CD4-positive, alpha-beta T cell (primary cell): ENCODE data around the gene NPHP1. TPM values are rescaled to one million over a fixed set of nuclear protein-coding genes. Genes with fewer than 3 reads are reported as not detected.
"Not testable (repeated sequence)": the region's sequence is repeated elsewhere in the genome, so short reads cannot be mapped to it uniquely, and the experiment has no call there.

ENCODE experiments used
- ATAC-seq: fragments of 200-7000 bp; cut with Tn5 transposase; one replicate; pipeline ENCODE4 v1.10.0; 2022; ENCODE audit warnings: mild to moderate bottlenecking; ENCODE audit not compliant: poor library complexity
- CTCF ChIA-PET: fragments of 350-600 bp; sonication (Branson Sonifier 250); formaldehyde crosslinking; loops from one replicate; lab custom pipeline; 2021; ENCODE audit warnings: antibody characterized with exemption, inconsistent platforms; lab: Charles Lee
- POLR2A ChIA-PET: fragments of 350-600 bp; sonication (Branson Sonifier 250); formaldehyde crosslinking; loops from one replicate; lab custom pipeline; 2021; ENCODE audit warnings: antibody characterized with exemption, inconsistent platforms; lab: Charles Lee
- DNase-seq, 14 experiments: peaks; one replicate each; pipeline ENCODE4 v3.0.0-alpha.2; 2013 to 2020; ENCODE audit warnings: mixed read lengths in 2 of 14
- H3K27ac ChIP-seq, 2 donors: one replicate each; pipeline versions ENCODE4 v1.5.1 to v1.7.0; 2013; ENCODE audit warnings: low read length in 2 of 2, low read depth in 1 of 2, mild to moderate bottlenecking in 1 of 2
- H3K27me3 ChIP-seq, 2 experiments: 1 replicate in 1 of 2; 2 replicates in 1 of 2; pipeline versions ENCODE4 v1.6.1 to v1.7.0; 2013; ENCODE audit warnings: low read length in 2 of 2, control low read depth in 1 of 2, mild to moderate bottlenecking in 1 of 2, moderate library complexity in 1 of 2; ENCODE audit not compliant: insufficient read depth in 2 of 2, control insufficient read depth in 1 of 2
- H3K36me3 ChIP-seq: one replicate; pipeline ENCODE4 v1.6.1; 2013; ENCODE audit warnings: low read length, control low read depth; ENCODE audit not compliant: insufficient read depth
- H3K4me1 ChIP-seq: one replicate; pipeline ENCODE4 v1.6.1; 2013; ENCODE audit warnings: low read length, control low read depth; ENCODE audit not compliant: insufficient read depth
- H3K4me3 ChIP-seq: one replicate; pipeline ENCODE4 v1.5.1; 2013; ENCODE audit warnings: mild to moderate bottlenecking, low read length, moderate library complexity
- H3K9me3 ChIP-seq, 2 experiments: 1 replicate in 1 of 2; 2 replicates in 1 of 2; pipeline versions ENCODE4 v1.6.1 to v1.7.0; 2013; ENCODE audit warnings: low read length in 2 of 2, mild to moderate bottlenecking in 2 of 2, control low read depth in 1 of 2, moderate library complexity in 1 of 2; ENCODE audit not compliant: control insufficient read depth in 1 of 2, insufficient read depth in 1 of 2
- H3K27ac Mint-ChIP-seq: one replicate; pipeline ENCODE4 v1.8.0; 2020; ENCODE audit warnings: mixed read lengths
- H3K27me3 Mint-ChIP-seq: one replicate; pipeline ENCODE4 v1.8.0; 2021; ENCODE audit warnings: mixed read lengths
- H3K36me3 Mint-ChIP-seq: one replicate; pipeline ENCODE4 v1.8.0; 2021; ENCODE audit warnings: low read depth, mixed read lengths
- H3K4me1 Mint-ChIP-seq: one replicate; pipeline ENCODE4 v1.8.0; 2021; ENCODE audit warnings: low read depth, mixed read lengths
- H3K4me3 Mint-ChIP-seq: one replicate; pipeline ENCODE4 v1.8.0; 2020; ENCODE audit warnings: mild to moderate bottlenecking, mixed read lengths
- H3K9me3 Mint-ChIP-seq: one replicate; pipeline ENCODE4 v1.8.0; 2020; ENCODE audit warnings: mixed read lengths
- CTCF ChIP-seq: fragments of 200-600 bp; IDR thresholded peaks from one replicate; pipeline ENCODE4 v1.8.0; 2022; ENCODE audit warnings: antibody characterized with exemption, mild to moderate bottlenecking
- intact Hi-C, 2 experiments: fragments of 100-400 bp; cut with DNase I in 1 of 2; cut with micrococcal nuclease in 1 of 2; formaldehyde crosslinking; loops; one replicate each; pipeline versions ENCODE4 v1.15.1 to v1.9.0; 2023 to 2025; cut with DNase I, micrococcal nuclease
- total RNA-seq, 174 experiments: library from RNA in 2 of 174; stranded (reverse) in 2 of 174; gene quantifications; one replicate each; pipeline ENCODE4 v1.2.3 and lab custom pipeline; 2021 to 2026

NPHP1 gene
- total RNA-seq, 2 experiments from 2014 or later = 0.33 to 0.98 TPM

- POLR2A ChIA-PET = no interaction called here
Measured at GRCh38 chr2:110197452-110197851, 7.4 kb downstream of the NPHP1 start.

GRCh38 chr2:110190169-110190568, 14.6 kb downstream of the NPHP1 start:
- H3K27me3 Mint-ChIP-seq = peaks cover 20% of the 10 kb centered on the region
- H3K36me3 ChIP-seq, DNase-seq, H3K27ac ChIP-seq, H3K9me3 Mint-ChIP-seq, H3K4me1 Mint-ChIP-seq, H3K4me3 ChIP-seq, H3K27ac Mint-ChIP-seq, H3K36me3 Mint-ChIP-seq, H3K4me1 ChIP-seq, intact Hi-C loops, ATAC-seq, H3K4me3 Mint-ChIP-seq, H3K27me3 ChIP-seq, POLR2A ChIA-PET: not testable (repeated sequence)
- peaks cover 0 to 17% of the 10 kb centered on the region in 2 experiments for H3K9me3 ChIP-seq
- CTCF ChIA-PET = interaction anchor here (1.1 kb wide), 1 partner anchor 8 kb away, joined by 3 read pairs; no protein-coding TSS in a partner anchor

More at GRCh38 chr2:110197452-110197851, 7.4 kb downstream of the NPHP1 start:
- Histone ChIP-seq H3K4me3 (no peak overlapping the region), H3K4me1 (no peaks in the 10 kb centered on the region), H3K9me3 (no peaks in the 10 kb centered on the region), H3K27ac (no peak overlapping the region), H3K36me3 (no peaks in the 10 kb centered on the region), H3K27me3 (no peaks in the 10 kb centered on the region)
- H3K4me1 Mint-ChIP-seq = no peaks in the 10 kb centered on the region
- peaks cover 5% of the 10 kb centered on the region for H3K27me3 Mint-ChIP-seq
- DNase-seq (no peak), ATAC-seq (no peak)
- H3K27ac Mint-ChIP-seq = no peak overlapping the region
- no peak overlapping the region for H3K4me3 Mint-ChIP-seq
- CTCF ChIA-PET = no interaction called here
- no peak for TF ChIP-seq CTCF
- no peaks in the 10 kb centered on the region for H3K36me3 Mint-ChIP-seq
- intact Hi-C loops = no loop called here
- no peaks in the 10 kb centered on the region for H3K9me3 Mint-ChIP-seq

GRCh38 chr2:110182449-110182848, 22.4 kb downstream of the NPHP1 start:
- DNase-seq (no peak), ATAC-seq (no peak)
- H3K36me3 Mint-ChIP-seq = peaks cover 5% of the 10 kb centered on the region
- H3K36me3 ChIP-seq = no peaks in the 10 kb centered on the region
- ChIA-PET POLR2A (no interaction called here), CTCF (no interaction called here)
- no peak overlapping the region for H3K4me3 Mint-ChIP-seq
- H3K4me3 ChIP-seq = no peak overlapping the region
- no peak overlapping the region for H3K27ac Mint-ChIP-seq
- intact Hi-C loops = no loop called here
- peaks cover 0 to 20% of the 10 kb centered on the region in 2 experiments for H3K9me3 ChIP-seq
- no peaks in the 10 kb centered on the region for H3K4me1 Mint-ChIP-seq
- TF ChIP-seq CTCF = no peak
- peaks cover 12% of the 10 kb centered on the region for H3K9me3 Mint-ChIP-seq
- H3K27me3 ChIP-seq = peaks cover 0 to 5% of the 10 kb centered on the region in 2 experiments
- H3K27me3 Mint-ChIP-seq = peaks cover 29% of the 10 kb centered on the region
- no peaks in the 10 kb centered on the region for H3K4me1 ChIP-seq
- H3K27ac ChIP-seq = no peak overlapping the region

GRCh38 chr2:110180036-110180435, 24.8 kb downstream of the NPHP1 start:
- H3K9me3 ChIP-seq = peaks cover 0 to 7% of the 10 kb centered on the region in 2 experiments
- Mint-ChIP-seq H3K27me3 (peaks cover 19% of the 10 kb centered on the region), H3K27ac (no peak overlapping the region), H3K9me3 (peaks cover 12% of the 10 kb centered on the region), H3K36me3 (peaks cover 5% of the 10 kb centered on the region), H3K4me1 (no peaks in the 10 kb centered on the region), H3K4me3 (no peak overlapping the region)
- intact Hi-C loops = no loop called here
- peaks cover 0 to 5% of the 10 kb centered on the region in 2 experiments for H3K27me3 ChIP-seq
- DNase-seq = no peak
- H3K4me1 ChIP-seq = no peaks in the 10 kb centered on the region
- H3K4me3 ChIP-seq = no peak overlapping the region
- CTCF ChIA-PET = no interaction called here
- POLR2A ChIA-PET = no interaction called here
- H3K36me3 ChIP-seq = no peaks in the 10 kb centered on the region
- no peak for ATAC-seq
- no peak for TF ChIP-seq CTCF
- no peak overlapping the region for H3K27ac ChIP-seq
